Panc1 (cell line): Measurements from ENCODE around the gene ZNRF3. TPM values are rescaled to one million over a fixed set of nuclear protein-coding genes. Genes with fewer than 3 reads are reported as not detected.

ENCODE experiments used
- ATAC-seq: fragments of 200-7000 bp; cut with Tn5 transposase; 2 replicates; pipeline ENCODE4 v1.9.1; 2020; ENCODE audit warnings: mild to moderate bottlenecking, moderate library complexity
- BruUV-seq: library from RNA; stranded (reverse); fragments of 400-500 nt; replicated peaks from 2 replicates; lab custom pipeline; 2021; lab: Mats Ljungman, UMichigan
- CTCF ChIA-PET: fragments of 300-600 bp; sonication (Branson Sonifier 250); formaldehyde crosslinking; loops from one replicate; lab custom pipeline; 2022; ENCODE audit warnings: antibody characterized with exemption; lab: Charles Lee
- POLR2A ChIA-PET: fragments of 300-600 bp; sonication (Branson Sonifier 250); formaldehyde crosslinking; loops from one replicate; lab custom pipeline; 2022; ENCODE audit warnings: antibody characterized with exemption; lab: Charles Lee
- DNase-seq: peaks from one replicate; pipeline ENCODE4 v3.0.0-alpha.2; 2010; ENCODE audit warnings: low read depth, low spot score
- H3K27ac ChIP-seq: 2 replicates; pipeline ENCODE4 v1.5.1; 2011; ENCODE audit warnings: mild to moderate bottlenecking, low read length, inconsistent platforms
- H3K27me3 ChIP-seq: fragments of 200-500 bp; sonication (Bioruptor generic); 2 replicates; pipeline ENCODE4 v1.6.0; 2014; ENCODE audit warnings: low read length, inconsistent platforms; ENCODE audit not compliant: control insufficient read depth, insufficient read depth
- H3K36me3 ChIP-seq: fragments of 200-500 bp; sonication (Bioruptor generic); 2 replicates; pipeline ENCODE4 v1.5.1; 2014; ENCODE audit warnings: inconsistent platforms, mild to moderate bottlenecking, low read length, moderate library complexity; ENCODE audit not compliant: control insufficient read depth, insufficient read depth
- H3K4me1 ChIP-seq: 2 replicates; pipeline ENCODE4 v1.5.1; 2011; ENCODE audit warnings: inconsistent platforms, mild to moderate bottlenecking, low read length, moderate library complexity; ENCODE audit not compliant: control insufficient read depth, insufficient read depth
- H3K4me3 ChIP-seq, 2 experiments: 2 replicates each; pipeline ENCODE4 v1.5.1; 2011 to 2012; ENCODE audit warnings: low read depth in 2 of 2, low read length in 2 of 2, mild to moderate bottlenecking in 2 of 2, inconsistent platforms in 1 of 2, moderate library complexity in 1 of 2
- H3K9me3 ChIP-seq: fragments of 200-500 bp; sonication (Bioruptor generic); 2 replicates; pipeline ENCODE4 v1.5.1; 2014; ENCODE audit warnings: low read depth, mild to moderate bottlenecking, inconsistent platforms, low read length, moderate library complexity; ENCODE audit not compliant: control insufficient read depth, insufficient read depth
- POLR2AphosphoS5 ChIP-seq: IDR thresholded peaks from 2 replicates; pipeline ENCODE4 v1.6.1; 2012; ENCODE audit warnings: mild to moderate bottlenecking, low read depth, low read length, moderate library complexity
- REST ChIP-seq, 2 experiments: IDR thresholded peaks; 2 replicates each; pipeline ENCODE4 v1.6.1; 2011 to 2012; ENCODE audit warnings: low read depth in 2 of 2, control low read depth in 1 of 2, low read length in 1 of 2, mild to moderate bottlenecking in 1 of 2, moderate library complexity in 1 of 2; ENCODE audit not compliant: insufficient read depth in 1 of 2
- SIN3A ChIP-seq: IDR thresholded peaks from 2 replicates; pipeline ENCODE4 v1.6.1; 2012; ENCODE audit warnings: low read depth, mild to moderate bottlenecking, low read length, moderate library complexity, borderline replicate concordance; ENCODE audit not compliant: insufficient read depth
- TCF7L2 ChIP-seq: IDR thresholded peaks from 2 replicates; pipeline ENCODE4 v1.6.1; 2011; ENCODE audit warnings: mild to moderate bottlenecking, low read depth, low read length, inconsistent platforms
- in situ Hi-C: cut with HindIII; loops from 2 replicates; pipeline ENCODE4 v1.10.0; 2016; ENCODE audit warnings: low sequenced_read_pairs, low pct_unique_long_range_greater_than_20kb
- intact Hi-C: fragments of 100-400 bp; cut with micrococcal nuclease; formaldehyde crosslinking; loops from one replicate; pipeline ENCODE4 v1.10.0; 2022; ENCODE audit not compliant: unreplicated experiment
- total RNA-seq: library from RNA; stranded (reverse); gene quantifications from one replicate; pipeline ENCODE4 v1.2.1, GENCODE V29; 2021; ENCODE audit not compliant: unreplicated experiment
- TF ChIP-seq, protein P1 (sequence below): fragments of 450-650 bp; IDR thresholded peaks from 2 replicates; pipeline ENCODE4 v1.5.1; 2017; ENCODE audit warnings: mild to moderate bottlenecking

Gene ZNRF3
- total RNA-seq, 1 experiment from 2014 or later, result 7.3 TPM

GRCh38 chr22:28891156-28891733 is 7.9 kb downstream of the ZNRF3 start:
- Histone ChIP-seq H3K27ac (no peak overlapping the region), H3K9me3 (no peaks in the 10 kb centered on the region), H3K4me1 (no peaks in the 10 kb centered on the region; the same call in 1 of the 2 replicates), H3K27me3 (no peaks in the 10 kb centered on the region), H3K36me3 (no peaks in the 10 kb centered on the region), H3K4me3 (no peak overlapping the region)
- in situ Hi-C loops, result no loop called here
- ChIA-PET POLR2A (no interaction called here), CTCF (no interaction called here)
- intact Hi-C loops, result no loop called here
- no TSS peak for BruUV-seq
- no peak for DNase-seq
- TF ChIP-seq POLR2AphosphoS5 (no peak), SIN3A (no peak), TCF7L2 (no peak)
- TF ChIP-seq, protein P1, sequence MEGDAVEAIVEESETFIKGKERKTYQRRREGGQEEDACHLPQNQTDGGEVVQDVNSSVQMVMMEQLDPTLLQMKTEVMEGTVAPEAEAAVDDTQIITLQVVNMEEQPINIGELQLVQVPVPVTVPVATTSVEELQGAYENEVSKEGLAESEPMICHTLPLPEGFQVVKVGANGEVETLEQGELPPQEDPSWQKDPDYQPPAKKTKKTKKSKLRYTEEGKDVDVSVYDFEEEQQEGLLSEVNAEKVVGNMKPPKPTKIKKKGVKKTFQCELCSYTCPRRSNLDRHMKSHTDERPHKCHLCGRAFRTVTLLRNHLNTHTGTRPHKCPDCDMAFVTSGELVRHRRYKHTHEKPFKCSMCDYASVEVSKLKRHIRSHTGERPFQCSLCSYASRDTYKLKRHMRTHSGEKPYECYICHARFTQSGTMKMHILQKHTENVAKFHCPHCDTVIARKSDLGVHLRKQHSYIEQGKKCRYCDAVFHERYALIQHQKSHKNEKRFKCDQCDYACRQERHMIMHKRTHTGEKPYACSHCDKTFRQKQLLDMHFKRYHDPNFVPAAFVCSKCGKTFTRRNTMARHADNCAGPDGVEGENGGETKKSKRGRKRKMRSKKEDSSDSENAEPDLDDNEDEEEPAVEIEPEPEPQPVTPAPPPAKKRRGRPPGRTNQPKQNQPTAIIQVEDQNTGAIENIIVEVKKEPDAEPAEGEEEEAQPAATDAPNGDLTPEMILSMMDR, result no peak
- no peak for ATAC-seq

- no peak for TF ChIP-seq REST (IDR thresholded peaks at IDR 0.05; ENCODE audit: insufficient read depth in 1 of 2, low read depth in 2 of 2, low read length in 1 of 2)
- TF ChIP-seq POLR2AphosphoS5, result no peak
- TF ChIP-seq, protein P1, result no peak
- Histone ChIP-seq H3K36me3 (no peaks in the 10 kb centered on the region), H3K4me1 (no peaks in the 10 kb centered on the region; the same call in 1 of the 2 replicates), H3K27me3 (no peaks in the 10 kb centered on the region), H3K4me3 (no peak overlapping the region), H3K9me3 (no peaks in the 10 kb centered on the region), H3K27ac (no peak overlapping the region)
- intact Hi-C loops, result no loop called here
- CTCF ChIA-PET, result no interaction called here
- POLR2A ChIA-PET, result no interaction called here
- no peak for ATAC-seq
- no TSS peak for BruUV-seq
- DNase-seq, result no peak
- in situ Hi-C loops, result no loop called here
These were observed 8.9 kb downstream of the ZNRF3 start for GRCh38 chr22:28892175-28892731.
